HG03108 (cell line): ENCODE results near the gene SLMAP.
A peak's percentile ranks its signal among the peaks of the same experiment; 100 is the strongest.

Source experiments
- ATAC-seq: cut with Tn5 transposase; IDR thresholded peaks from one replicate; pipeline ENCODE4 v1.9.1; 2021; ENCODE audit warnings: moderate library complexity; ENCODE audit not compliant: unreplicated experiment

The SLMAP gene

GRCh38 chr3:57755741-57756527 is at the start of gene SLMAP:
Gene SLMAP, plus strand, starts transcription at chr3:57756309. Its CDS starts 1,343 bp downstream, at chr3:57757652.
- peak; percentile 87 for ATAC-seq

GRCh38 chr3:57706462-57706861 is 49.6 kb upstream of the SLMAP start:
- ATAC-seq, result no peak

DNA sequence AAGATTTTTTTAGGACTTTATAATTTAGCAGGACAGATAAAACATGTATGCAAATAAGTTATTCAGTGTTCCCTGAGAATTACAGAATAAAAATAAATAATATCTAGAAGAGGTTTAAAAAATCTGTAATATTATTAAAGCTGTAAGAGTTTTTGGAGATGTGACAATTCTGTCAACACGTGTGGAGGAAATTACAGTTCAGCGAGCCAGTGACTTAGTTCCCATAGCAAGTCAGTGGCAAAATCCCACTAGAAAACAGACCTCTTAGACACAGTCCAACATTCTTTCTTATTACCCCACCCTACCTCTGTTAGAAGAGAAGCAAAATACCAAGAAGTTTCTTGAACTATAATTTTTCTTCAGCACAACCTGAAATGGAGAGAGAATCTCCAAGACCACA is 47.1 kb upstream of the SLMAP start:
- ATAC-seq, result no peak

DNA sequence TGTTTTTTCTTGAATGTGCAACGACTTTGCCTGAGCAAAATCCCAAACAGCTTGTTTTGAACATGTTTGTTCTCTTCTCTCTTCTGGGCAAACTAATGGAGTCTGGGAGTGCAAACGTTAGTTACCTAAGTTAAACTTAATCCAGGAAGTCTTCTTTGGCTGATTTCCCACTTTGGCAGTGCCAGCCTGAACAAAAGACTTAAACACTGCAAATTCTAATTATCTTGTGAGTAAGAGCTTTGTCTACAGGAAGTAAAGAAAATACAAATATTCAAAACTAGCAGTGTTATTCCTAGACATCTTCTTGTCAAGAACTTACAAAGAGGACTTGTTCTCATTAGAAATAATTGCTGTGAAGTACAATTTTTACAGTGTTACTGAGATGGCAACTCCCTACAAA is 46.5 kb upstream of the SLMAP start:
- no peak for ATAC-seq

GRCh38 chr3:57715686-57716085 is 40.4 kb upstream of the SLMAP start:
- no peak for ATAC-seq

GRCh38 chr3:57717205-57717868 is 38.8 kb upstream of the SLMAP start:
- ATAC-seq, result no peak

- no peak for ATAC-seq
Observed at GRCh38 chr3:57718118-57718517, 38.0 kb upstream of the SLMAP start.

- no peak for ATAC-seq
Observed at GRCh38 chr3:57726397-57726796, 29.7 kb upstream of the SLMAP start.

DNA sequence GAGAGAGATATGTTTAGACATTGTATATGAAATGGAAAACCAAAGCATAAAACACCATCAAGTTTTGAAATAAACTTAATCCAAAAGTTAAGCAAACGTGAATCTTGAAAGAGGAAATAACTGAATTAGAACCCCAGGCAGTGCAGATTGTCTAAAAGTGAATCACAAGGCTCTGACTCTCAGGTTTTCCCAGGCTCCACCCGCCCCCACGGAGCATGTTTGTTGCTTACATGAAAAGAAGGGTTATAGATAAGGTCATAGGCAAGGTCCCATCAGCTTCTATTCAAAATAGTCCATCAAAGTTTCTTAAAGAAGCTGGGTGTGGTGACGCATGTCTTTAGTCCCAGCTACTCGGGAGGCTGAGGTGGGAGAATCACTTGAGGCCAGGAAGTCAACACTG is 29.0 kb upstream of the SLMAP start:
- ATAC-seq, result no peak

DNA sequence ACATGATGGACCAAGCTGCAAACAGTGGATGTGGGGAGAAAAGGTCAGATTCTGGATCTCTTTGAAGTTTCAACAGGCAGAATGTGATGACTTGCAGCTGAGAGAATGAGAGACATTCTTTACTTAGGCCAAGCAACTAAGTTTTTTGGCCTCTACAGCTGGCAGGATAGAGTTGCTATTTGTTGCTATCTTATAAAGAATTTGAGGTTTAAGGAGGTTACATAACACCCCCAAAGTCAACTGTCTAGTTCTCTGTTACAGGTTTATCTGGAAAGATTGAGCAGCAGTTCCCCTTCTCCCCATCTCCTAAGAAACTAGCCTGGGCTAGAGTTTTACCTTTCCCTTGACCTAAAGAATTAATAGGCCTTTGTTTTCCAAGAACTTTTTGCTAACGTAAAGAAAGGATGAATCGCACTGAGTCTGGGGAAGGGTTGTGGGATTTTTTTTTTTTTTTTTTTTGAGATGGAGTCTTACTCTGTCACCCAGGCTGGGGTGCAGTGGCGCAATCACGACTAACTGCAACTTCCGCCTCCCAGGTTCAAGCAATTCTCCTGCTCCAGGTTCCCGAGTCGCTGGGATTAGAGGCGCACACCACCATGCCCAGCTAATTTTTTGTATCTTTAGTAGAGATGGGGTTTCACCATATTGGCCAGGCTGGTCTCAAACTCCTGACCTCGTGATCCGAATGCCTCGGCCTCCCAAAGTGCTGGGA is 26.6 kb upstream of the SLMAP start:
- ATAC-seq, result no peak

GRCh38 chr3:57730682-57731081 is 25.4 kb upstream of the SLMAP start:
- ATAC-seq, result no peak

DNA sequence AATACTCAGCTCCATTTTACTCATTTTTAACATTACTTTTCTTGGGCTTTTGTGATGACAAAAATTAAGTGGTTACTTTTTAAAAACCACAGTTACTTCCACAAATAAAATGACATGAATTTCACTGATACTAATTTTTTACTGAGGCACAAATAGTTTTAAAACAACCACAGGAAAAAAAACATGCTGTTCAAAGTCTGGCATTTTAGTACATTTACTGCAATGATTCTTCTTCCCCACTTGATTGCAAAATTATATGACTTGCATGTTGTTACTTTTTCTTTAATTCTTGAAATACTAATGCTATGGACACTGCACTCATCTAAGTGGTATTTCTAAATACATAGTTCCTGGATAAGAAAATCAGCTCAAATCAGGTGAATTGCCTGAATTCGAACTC is 24.8 kb upstream of the SLMAP start:
- no peak for ATAC-seq

GRCh38 chr3:57733790-57734189 is 22.3 kb upstream of the SLMAP start:
- no peak for ATAC-seq

DNA sequence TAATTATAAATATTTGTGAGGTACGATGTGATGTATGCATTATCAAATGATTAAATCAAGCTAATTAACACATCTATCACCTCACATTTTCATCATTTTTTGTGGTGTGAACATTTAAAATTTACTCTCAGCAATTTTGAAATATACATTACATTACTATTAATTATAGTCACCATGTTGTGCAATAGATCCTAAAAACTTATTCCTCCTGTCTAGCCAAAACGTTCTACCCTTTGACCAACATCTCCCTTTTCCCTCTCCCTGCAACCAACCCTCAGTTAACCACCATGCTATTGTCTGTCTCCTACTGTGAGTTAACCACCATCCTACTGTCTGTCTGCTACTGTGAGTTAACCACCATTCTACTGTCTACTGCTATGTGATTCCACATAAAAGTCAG is 20.7 kb upstream of the SLMAP start:
- ATAC-seq, result no peak

- ATAC-seq, result no peak
Observed at GRCh38 chr3:57737840-57738239, 18.3 kb upstream of the SLMAP start.

- no peak for ATAC-seq
Observed at GRCh38 chr3:57738391-57738790, 17.7 kb upstream of the SLMAP start.

- ATAC-seq, result no peak
Observed at GRCh38 chr3:57740027-57740426, 16.1 kb upstream of the SLMAP start.

DNA sequence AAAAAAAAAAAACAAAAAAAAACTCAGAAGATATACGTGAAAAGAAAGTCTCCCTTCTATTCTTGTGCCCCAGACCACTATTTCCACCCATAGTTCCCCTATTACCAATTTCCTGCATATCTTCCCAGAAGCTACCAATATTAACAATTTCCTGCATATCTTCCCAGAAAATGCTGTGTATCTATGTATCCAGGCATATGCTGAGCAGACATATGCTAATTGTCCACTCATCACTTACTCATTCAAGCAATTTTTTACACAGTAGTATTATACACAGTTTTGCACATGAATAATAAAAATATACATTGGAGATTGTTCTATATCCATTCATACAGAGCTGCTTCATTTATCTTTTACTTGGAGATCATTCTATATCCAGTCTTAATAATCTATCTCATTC is 12.6 kb upstream of the SLMAP start:
- ATAC-seq, result no peak

DNA sequence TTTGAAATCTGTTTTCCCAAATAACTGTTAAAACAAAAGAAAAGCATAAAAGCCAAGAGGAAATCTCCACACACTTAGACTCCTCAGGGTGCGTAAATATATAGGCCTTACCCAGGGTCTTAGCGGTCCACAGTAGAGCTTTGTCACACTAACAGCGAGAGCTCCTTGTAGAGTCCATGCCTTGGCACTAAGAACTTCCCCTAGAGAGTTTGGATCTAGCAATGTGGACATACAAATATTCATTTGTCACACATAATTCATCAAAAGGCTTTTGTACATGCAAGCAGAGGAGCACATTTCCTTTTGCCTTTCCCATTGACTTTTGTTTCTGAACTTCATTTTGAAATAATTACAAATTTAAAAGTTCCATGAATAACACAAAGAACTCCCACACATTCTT is 11.0 kb upstream of the SLMAP start:
- ATAC-seq, result no peak

- no peak for ATAC-seq
Observed at GRCh38 chr3:57746156-57747010, 9.7 kb upstream of the SLMAP start.

DNA sequence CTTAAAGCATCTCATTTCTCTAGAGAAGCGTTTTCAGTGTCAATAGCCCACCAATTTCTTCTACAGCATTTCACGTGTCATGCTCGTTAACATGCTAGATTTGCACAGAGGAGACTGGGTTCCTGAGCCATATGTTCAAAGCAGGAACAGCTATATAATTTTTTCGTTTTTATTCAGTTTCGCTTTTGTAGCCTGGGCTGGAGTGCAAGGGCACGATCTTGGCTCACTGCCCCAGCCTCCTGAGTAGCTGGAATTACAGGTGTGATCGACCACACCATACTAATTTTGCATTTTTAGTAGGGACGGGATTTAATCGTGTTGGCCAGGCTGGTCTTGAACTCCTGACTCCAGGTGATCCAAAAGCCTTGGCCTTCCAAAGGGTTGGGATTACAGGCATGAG is 6.6 kb upstream of the SLMAP start:
- no peak for ATAC-seq
